Endothelial cell of umbilical vein (primary cell): ENCODE measurements around the gene EIF4A2. TPM values are rescaled to one million over a fixed set of nuclear protein-coding genes. Genes with fewer than 3 reads are reported as not detected.

ENCODE experiments used
- BruUV-seq: library from RNA; stranded (reverse); fragments of 400-500 nt; replicated peaks from 2 replicates; lab custom pipeline; 2021; lab: Mats Ljungman, UMichigan
- CTCF ChIA-PET: fragments of 300-600, 350-600 bp; sonication (Branson Sonifier 250); formaldehyde crosslinking; loops from one replicate; lab custom pipeline; 2021; ENCODE audit warnings: antibody characterized with exemption, inconsistent platforms; lab: Charles Lee
- POLR2A ChIA-PET: fragments of 300-600, 350-600 bp; sonication (Branson Sonifier 250); formaldehyde crosslinking; loops from one replicate; lab custom pipeline; 2021; ENCODE audit warnings: antibody characterized with exemption, inconsistent platforms; lab: Charles Lee
- DNase-seq: peaks from one replicate; pipeline ENCODE4 v3.0.0-alpha.2; 2011; ENCODE audit warnings: low read depth, low spot score
- FAIRE-seq: peaks from 2 replicates; lab custom pipeline; 2011; peaks lifted over from hg19 to GRCh38; lab: Jason Lieb, UNC
- H2AFZ ChIP-seq: 2 replicates; pipeline ENCODE4 v1.6.0; 2012; ENCODE audit warnings: low read depth, low read length, control low read depth, inconsistent platforms
- H3K27ac ChIP-seq: 2 replicates; pipeline ENCODE4 v1.5.1; 2011; ENCODE audit warnings: low read depth, mild to moderate bottlenecking, control low read depth, low read length, moderate library complexity; ENCODE audit not compliant: insufficient read depth
- H3K27me3 ChIP-seq, 2 experiments: 2 replicates each; pipeline versions ENCODE4 v1.6.0 to v1.6.1; 2011; ENCODE audit warnings: low read length in 2 of 2, mixed read lengths in 1 of 2; ENCODE audit not compliant: control insufficient read depth in 2 of 2, insufficient read depth in 2 of 2
- H3K36me3 ChIP-seq, 2 experiments: 2 replicates in 1 of 2; 3 replicates in 1 of 2; pipeline ENCODE4 v1.5.1; 2011; ENCODE audit warnings: low read length in 2 of 2, mild to moderate bottlenecking in 1 of 2, moderate library complexity in 1 of 2; ENCODE audit not compliant: control insufficient read depth in 2 of 2, insufficient read depth in 2 of 2; ENCODE audit errors: extremely low read depth in 1 of 2
- H3K4me1 ChIP-seq: 3 replicates; pipeline ENCODE4 v1.5.1; 2011; ENCODE audit warnings: mild to moderate bottlenecking, low read length; ENCODE audit not compliant: control insufficient read depth, insufficient read depth; ENCODE audit errors: extremely low read depth
- H3K4me2 ChIP-seq: 2 replicates; pipeline ENCODE4 v1.6.1; 2011; ENCODE audit warnings: low read length, control low read depth, mixed read lengths; ENCODE audit not compliant: insufficient read depth
- H3K4me3 ChIP-seq, 3 experiments: fragments of 200-600 bp in 1 of 3; sonication (generic), shearing (Covaris generic) in 1 of 3; replicated peaks in 1 of 3; 2 replicates each; pipeline ENCODE4 v1.5.1; 2011 to 2016; ENCODE audit warnings: control low read depth in 3 of 3, low read length in 3 of 3, mild to moderate bottlenecking in 2 of 3, inconsistent platforms in 1 of 3, low read depth in 1 of 3, moderate library complexity in 1 of 3; ENCODE audit not compliant: insufficient read depth in 1 of 3
- H3K79me2 ChIP-seq: 2 replicates; pipeline ENCODE4 v1.6.0; 2012; ENCODE audit warnings: low read length, inconsistent platforms; ENCODE audit not compliant: control insufficient read depth, insufficient read depth
- H3K9ac ChIP-seq: replicated peaks from 2 replicates; pipeline ENCODE3; 2011; ENCODE audit warnings: low read length, control low read depth; ENCODE audit not compliant: insufficient read depth; ENCODE audit errors: extremely low read depth
- H3K9me1 ChIP-seq: replicated peaks from 3 replicates; pipeline ENCODE4 v1.6.0; 2011; ENCODE audit warnings: mild to moderate bottlenecking, low read length; ENCODE audit not compliant: control insufficient read depth, insufficient read depth; ENCODE audit errors: extremely low read depth
- H3K9me3 ChIP-seq: replicated peaks from 2 replicates; pipeline ENCODE4 v1.5.1; 2012; ENCODE audit warnings: low read length, inconsistent platforms; ENCODE audit not compliant: control insufficient read depth, insufficient read depth
- H4K20me1 ChIP-seq: replicated peaks from 2 replicates; pipeline ENCODE3; 2011; ENCODE audit warnings: mild to moderate bottlenecking, low read length; ENCODE audit not compliant: control insufficient read depth, insufficient read depth; ENCODE audit errors: extremely low read depth
- CTCF ChIP-seq, 2 donors: IDR thresholded peaks; 1 replicate in 1 of 2; 2 replicates in 1 of 2; pipeline ENCODE4 v1.5.1; 2011; ENCODE audit warnings: low read length in 2 of 2, mild to moderate bottlenecking in 2 of 2, moderate library complexity in 2 of 2, control low read depth in 1 of 2, inconsistent platforms in 1 of 2, low read depth in 1 of 2; ENCODE audit not compliant: insufficient read depth in 1 of 2; ENCODE audit errors: extremely low read depth in 1 of 2
- EZH2 ChIP-seq: IDR thresholded peaks from 2 replicates; pipeline ENCODE4 v1.6.1; 2012; ENCODE audit warnings: borderline replicate concordance, low read depth, mild to moderate bottlenecking, moderate library complexity, low read length, inconsistent platforms; ENCODE audit not compliant: severe bottlenecking
- FOS ChIP-seq: IDR thresholded peaks from 2 replicates; pipeline ENCODE4 v1.6.1; 2011; ENCODE audit warnings: mild to moderate bottlenecking, low read length, moderate library complexity, borderline replicate concordance; ENCODE audit not compliant: insufficient read depth
- GATA2 ChIP-seq: IDR thresholded peaks from 2 replicates; pipeline ENCODE4 v1.7.0; 2011; ENCODE audit warnings: low read depth, mild to moderate bottlenecking, moderate library complexity, mixed read lengths, low read length; ENCODE audit not compliant: insufficient read length, insufficient read depth
- JUN ChIP-seq: IDR thresholded peaks from 2 replicates; pipeline ENCODE4 v1.6.1; 2011; ENCODE audit warnings: borderline replicate concordance, low read depth; ENCODE audit not compliant: insufficient read length, insufficient read depth
- MAX ChIP-seq: IDR thresholded peaks from 2 replicates; pipeline ENCODE4 v1.6.1; 2011; ENCODE audit not compliant: insufficient read depth, insufficient read length
- MYC ChIP-seq: IDR thresholded peaks from one replicate; pipeline ENCODE4 v1.6.1; 2011; ENCODE audit warnings: mild to moderate bottlenecking, low read depth, low read length
- POLR2A ChIP-seq: IDR thresholded peaks from 2 replicates; pipeline ENCODE4 v1.6.1; 2012; ENCODE audit warnings: low read depth, mild to moderate bottlenecking, control low read depth, low read length
- POLR2AphosphoS5 ChIP-seq: IDR thresholded peaks from 2 replicates; pipeline ENCODE4 v1.6.1; 2012; ENCODE audit warnings: low read depth, mild to moderate bottlenecking, control low read depth, low read length, moderate library complexity; ENCODE audit not compliant: insufficient read depth
- dilution Hi-C: fragments of 300-500 bp; cut with MboI; formaldehyde crosslinking; loops from one replicate; pipeline ENCODE4 v1.15.0; 2019; ENCODE audit warnings: low sequenced_read_pairs; ENCODE audit not compliant: extremely low pct_ligation_motif_present
- intact Hi-C: fragments of 100-400 bp; cut with micrococcal nuclease; formaldehyde crosslinking; loops from one replicate; pipeline ENCODE4 v1.10.0; 2022
- polyA plus RNA-seq, 4 experiments: library from polyadenylated mRNA; depleted of rRNA in 3 of 4; stranded (reverse) in 3 of 4; unstranded in 1 of 4; fragments of >200 nt; gene quantifications; 2 replicates each; pipeline versions ENCODE4 v1.2.1 to v1.2.3, GENCODE V29; 2011 to 2012; ENCODE audit warnings: missing spikeins in 1 of 4
- total RNA-seq: library from RNA; stranded (reverse); gene quantifications from 2 replicates; pipeline ENCODE4 v1.2.3, GENCODE V29; 2021

The EIF4A2 gene
- total and polyA plus RNA-seq, 2 donors (not counting 3 experiments of a cell fraction or from before 2014, with no cell fraction given): 282 to 401 TPM

- no peak overlapping the region for H3K4me3 ChIP-seq
- no peak overlapping the region for H3K4me2 ChIP-seq
- intact Hi-C loops (no loop called here), dilution Hi-C loops (no loop called here)
- TF ChIP-seq POLR2AphosphoS5: no peak
- TF ChIP-seq FOS: no peak
- TF ChIP-seq JUN: no peak
- no peak for TF ChIP-seq EZH2
- no peak for TF ChIP-seq MAX
- TF ChIP-seq POLR2A: no peak
- TF ChIP-seq GATA2: no peak
- no peak for TF ChIP-seq CTCF (IDR thresholded peaks at IDR 0.05; ENCODE audit: extremely low read depth in 1 of 2, insufficient read depth in 1 of 2, low read depth in 1 of 2, low read length in 2 of 2)
- TF ChIP-seq MYC: no peak
- H3K9ac ChIP-seq: no peak overlapping the region
- no peaks in the 10 kb centered on the region for H3K9me1 ChIP-seq
- H2AFZ ChIP-seq: no peak overlapping the region
- no peak for FAIRE-seq
- ChIA-PET POLR2A (no interaction called here), CTCF (no interaction called here)
- H3K36me3 ChIP-seq: no peaks in the 10 kb centered on the region
- H3K4me1 ChIP-seq: peaks cover 4% of the 10 kb centered on the region
- H4K20me1 ChIP-seq: no peaks in the 10 kb centered on the region
- H3K27me3 ChIP-seq: no peaks in the 10 kb centered on the region
- no peak for DNase-seq
- H3K79me2 ChIP-seq: no peaks in the 10 kb centered on the region
- H3K9me3 ChIP-seq: no peaks in the 10 kb centered on the region
- H3K27ac ChIP-seq: no peak overlapping the region
- BruUV-seq: no TSS peak
Measured at GRCh38 chr3:186757686-186758220, 25.6 kb upstream of the EIF4A2 start.
